GM11168 (cell line): Measurements from ENCODE around the gene NTN1.

ENCODE experiments used
- in situ Hi-C: fragments of 300-500 bp; cut with MboI; formaldehyde crosslinking; loops from one replicate; pipeline ENCODE4 v1.12.0; 2022; ENCODE audit warnings: low sequenced_read_pairs; ENCODE audit not compliant: unreplicated experiment

NTN1 gene

GRCh38 chr17:9004132-9004960 is 17.0 kb upstream of the NTN1 start:
- in situ Hi-C loops = loop anchor here (25.0 kb wide), 1 partner anchor 533 kb away; no protein-coding TSS in a partner anchor

GRCh38 chr17:9004961-9005285 is 16.4 kb upstream of the NTN1 start:
- in situ Hi-C loops = loop anchor here (25.0 kb wide), 1 partner anchor 532 kb away; no protein-coding TSS in a partner anchor

GRCh38 chr17:9006175-9006767 is 15.0 kb upstream of the NTN1 start:
- in situ Hi-C loops = loop anchor here (25.0 kb wide), 1 partner anchor 531 kb away; no protein-coding TSS in a partner anchor

- in situ Hi-C loops = loop anchor here (25.0 kb wide), 1 partner anchor 530 kb away; no protein-coding TSS in a partner anchor
Measured at GRCh38 chr17:9007052-9007714, 14.1 kb upstream of the NTN1 start.

- in situ Hi-C loops = loop anchor here (25.0 kb wide), 1 partner anchor 528 kb away; no protein-coding TSS in a partner anchor
Measured at GRCh38 chr17:9009096-9009495, 12.2 kb upstream of the NTN1 start.

GRCh38 chr17:9009737-9010136 is 11.6 kb upstream of the NTN1 start:
- in situ Hi-C loops = loop anchor here (5.0 to 25.0 kb wide), 2 partner anchors 273 to 528 kb away; no protein-coding TSS in a partner anchor

GRCh38 chr17:9011001-9011400 is 10.3 kb upstream of the NTN1 start:
- in situ Hi-C loops = loop anchor here (5.0 to 25.0 kb wide), 2 partner anchors 271 to 526 kb away; no protein-coding TSS in a partner anchor

- in situ Hi-C loops = loop anchor here (25.0 kb wide), 1 partner anchor 520 kb away; no protein-coding TSS in a partner anchor
Measured at GRCh38 chr17:9016941-9017552, 4.3 kb upstream of the NTN1 start.

- in situ Hi-C loops = loop anchor here (25.0 kb wide), 1 partner anchor 519 kb away; no protein-coding TSS in a partner anchor
Measured at GRCh38 chr17:9018726-9019125, 2.6 kb upstream of the NTN1 start.

- in situ Hi-C loops = loop anchor here (25.0 kb wide), 1 partner anchor 517 kb away; no protein-coding TSS in a partner anchor
Measured at GRCh38 chr17:9020096-9020823, 1.1 kb upstream of the NTN1 start.

GRCh38 chr17:9020824-9021157 is 519 bp upstream of the NTN1 start:
- in situ Hi-C loops = loop anchor here (25.0 kb wide), 1 partner anchor 517 kb away; no protein-coding TSS in a partner anchor

GRCh38 chr17:9021992-9022572 is 772 bp downstream of the NTN1 start:
- in situ Hi-C loops = loop anchor here (25.0 kb wide), 1 partner anchor 515 kb away; no protein-coding TSS in a partner anchor

GRCh38 chr17:9022573-9023391 is 1.5 kb downstream of the NTN1 start:
- in situ Hi-C loops = loop anchor here (25.0 kb wide), 1 partner anchor 515 kb away; no protein-coding TSS in a partner anchor

GRCh38 chr17:9023392-9024218 is 2.3 kb downstream of the NTN1 start:
- in situ Hi-C loops = loop anchor here (25.0 kb wide), 1 partner anchor 514 kb away; no protein-coding TSS in a partner anchor

- in situ Hi-C loops = loop anchor here (25.0 kb wide), 1 partner anchor 513 kb away; no protein-coding TSS in a partner anchor
Measured at GRCh38 chr17:9024497-9024896, 3.2 kb downstream of the NTN1 start.

GRCh38 chr17:9026741-9027140 is 5.4 kb downstream of the NTN1 start:
- in situ Hi-C loops = no loop called here
